Muscle layer of colon (tissue), 2 donors: ENCODE measurements around the gene FAM120AOS.

Source experiments
- H3K27ac ChIP-seq: one replicate; pipeline ENCODE4 v1.7.0; 2013; ENCODE audit warnings: low read depth, mild to moderate bottlenecking, low read length, moderate library complexity
- H3K27me3 ChIP-seq, 2 donors: one replicate each; pipeline ENCODE4 v1.7.0; 2013; ENCODE audit warnings: low read length in 2 of 2, mild to moderate bottlenecking in 2 of 2; ENCODE audit not compliant: insufficient read depth in 2 of 2, control insufficient read depth in 1 of 2
- H3K36me3 ChIP-seq: one replicate; pipeline ENCODE4 v1.7.0; 2013; ENCODE audit warnings: mild to moderate bottlenecking, low read length; ENCODE audit not compliant: insufficient read depth
- H3K4me1 ChIP-seq: one replicate; pipeline ENCODE4 v1.7.0; 2013; ENCODE audit warnings: mild to moderate bottlenecking, low read length; ENCODE audit not compliant: insufficient read depth
- H3K4me3 ChIP-seq, 2 donors: one replicate each; pipeline ENCODE4 v1.7.0; 2013; ENCODE audit warnings: low read length in 2 of 2, low read depth in 1 of 2, mild to moderate bottlenecking in 1 of 2, moderate library complexity in 1 of 2
- H3K9ac ChIP-seq: one replicate; pipeline ENCODE4 v1.7.0; 2013; ENCODE audit warnings: low read length
- H3K9me3 ChIP-seq: one replicate; pipeline ENCODE4 v1.7.0; 2013; ENCODE audit warnings: mild to moderate bottlenecking, low read length
- donor health status: abdominal sarcoma.
- donor health status: Adenocarcinoma of cecum.

The FAM120AOS gene

DNA sequence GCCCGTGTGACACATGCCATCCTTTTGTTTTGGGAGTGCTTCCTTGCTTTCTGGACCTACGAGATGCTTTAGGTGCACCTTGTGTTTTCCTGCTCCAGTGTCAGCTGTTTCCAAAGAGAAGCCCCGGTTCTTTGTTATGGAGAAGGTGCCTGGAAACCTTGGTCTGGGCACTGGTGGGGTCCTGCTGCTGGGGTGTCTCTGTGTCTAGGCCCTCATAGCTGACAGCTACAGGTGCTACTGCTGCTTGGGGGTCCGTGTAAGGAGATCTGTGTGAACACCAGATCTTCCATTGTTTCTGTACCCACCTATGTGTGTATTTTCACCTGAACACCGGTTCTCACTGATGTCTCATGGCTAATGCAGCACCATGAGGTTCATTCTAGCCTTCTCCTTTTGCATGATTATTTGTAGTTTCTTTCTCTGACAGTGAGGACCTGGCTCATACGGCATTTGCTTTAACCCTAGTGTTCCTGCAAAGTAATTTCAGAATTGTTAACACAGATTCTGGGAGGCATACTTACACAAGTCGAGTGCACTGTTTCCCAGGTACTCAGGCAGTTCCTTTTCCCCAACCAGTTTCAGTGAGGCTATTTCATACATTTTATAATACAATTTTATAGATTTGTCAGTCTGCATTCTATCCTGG, 13.2 kb upstream of the FAM120AOS start:
- no peaks in the 10 kb centered on the region for H3K27me3 ChIP-seq
- H3K4me1 ChIP-seq = peaks cover 60% of the 10 kb centered on the region
- H3K9me3 ChIP-seq = no peaks in the 10 kb centered on the region
- H3K27ac ChIP-seq = no peak overlapping the region
- H3K36me3 ChIP-seq = peaks cover 5% of the 10 kb centered on the region
- no peak overlapping the region for H3K9ac ChIP-seq
- H3K4me3 ChIP-seq = no peak overlapping the region

DNA sequence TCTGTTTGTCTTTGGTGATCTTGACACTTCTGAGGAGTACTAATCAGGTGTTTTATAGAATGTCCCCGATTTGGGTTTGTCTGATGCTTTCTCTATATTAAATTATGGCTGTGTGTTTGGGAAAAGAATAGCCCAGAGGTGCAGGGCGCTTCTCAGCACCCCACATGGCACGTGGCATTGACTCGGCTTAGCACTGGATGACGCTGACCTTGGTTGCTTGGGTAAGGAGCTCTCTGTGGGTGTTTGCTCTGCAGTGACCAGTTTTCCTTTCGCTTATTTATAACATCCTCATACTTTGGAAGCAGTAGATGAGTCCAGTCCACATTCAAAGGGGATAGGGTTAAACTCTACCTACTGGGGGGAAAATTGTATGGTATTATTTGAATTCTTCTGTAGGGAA, 12.5 kb upstream of the FAM120AOS start:
- no peak overlapping the region for H3K4me3 ChIP-seq
- H3K27ac ChIP-seq = no peak overlapping the region
- no peaks in the 10 kb centered on the region for H3K36me3 ChIP-seq
- H3K9me3 ChIP-seq = no peaks in the 10 kb centered on the region
- no peak overlapping the region for H3K9ac ChIP-seq
- H3K4me1 ChIP-seq = peaks cover 60% of the 10 kb centered on the region
- no peaks in the 10 kb centered on the region for H3K27me3 ChIP-seq

DNA sequence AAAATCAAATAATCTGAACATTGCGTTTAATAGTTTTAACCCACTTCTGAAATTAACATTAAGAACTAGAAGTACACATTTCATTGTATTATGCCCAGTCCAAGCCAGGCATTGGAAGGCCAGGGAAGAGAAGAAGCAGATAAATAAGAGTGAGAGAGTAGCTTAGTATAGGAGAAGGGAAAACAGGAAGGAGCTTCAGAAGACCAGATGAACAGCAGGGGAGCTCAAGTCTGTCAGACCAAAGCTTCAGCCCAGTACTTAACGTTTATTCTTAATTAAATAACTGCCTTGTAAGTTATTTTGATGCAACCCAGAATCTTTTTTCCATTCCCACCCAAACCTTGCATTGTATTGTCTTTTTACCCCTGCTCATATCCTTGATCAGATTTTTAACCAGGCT, 11.5 kb upstream of the FAM120AOS start:
- Histone ChIP-seq H3K27me3 (no peaks in the 10 kb centered on the region), H3K4me3 (no peak overlapping the region), H3K9ac (no peak overlapping the region), H3K36me3 (no peaks in the 10 kb centered on the region), H3K27ac (peak overlapping the region; percentile 25), H3K9me3 (no peaks in the 10 kb centered on the region), H3K4me1 (peaks cover 58% of the 10 kb centered on the region)

DNA sequence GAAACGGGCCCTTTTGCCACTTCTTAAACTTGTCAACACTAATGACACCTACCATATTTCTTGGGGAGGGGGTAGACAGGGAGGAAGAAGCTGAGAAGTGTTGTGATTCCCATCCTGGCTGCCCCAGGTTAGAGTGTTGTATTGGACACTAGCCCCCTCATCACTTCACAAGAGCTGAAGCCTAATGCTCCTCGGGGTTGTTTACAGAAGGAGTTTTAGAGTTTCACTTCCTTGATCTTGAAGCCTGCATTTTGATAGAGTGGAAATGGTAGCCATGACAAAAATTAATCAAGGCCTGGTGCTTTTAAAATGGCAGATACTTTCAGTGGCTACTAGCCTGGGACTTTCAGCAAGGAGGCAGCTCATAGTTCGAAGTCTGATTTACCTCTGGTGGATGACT, 11.0 kb upstream of the FAM120AOS start:
- Histone ChIP-seq H3K36me3 (no peaks in the 10 kb centered on the region), H3K4me1 (peaks cover 58% of the 10 kb centered on the region), H3K27me3 (no peaks in the 10 kb centered on the region), H3K9ac (no peak overlapping the region), H3K27ac (peak overlapping the region; percentile 25), H3K4me3 (no peak overlapping the region), H3K9me3 (no peaks in the 10 kb centered on the region)

DNA sequence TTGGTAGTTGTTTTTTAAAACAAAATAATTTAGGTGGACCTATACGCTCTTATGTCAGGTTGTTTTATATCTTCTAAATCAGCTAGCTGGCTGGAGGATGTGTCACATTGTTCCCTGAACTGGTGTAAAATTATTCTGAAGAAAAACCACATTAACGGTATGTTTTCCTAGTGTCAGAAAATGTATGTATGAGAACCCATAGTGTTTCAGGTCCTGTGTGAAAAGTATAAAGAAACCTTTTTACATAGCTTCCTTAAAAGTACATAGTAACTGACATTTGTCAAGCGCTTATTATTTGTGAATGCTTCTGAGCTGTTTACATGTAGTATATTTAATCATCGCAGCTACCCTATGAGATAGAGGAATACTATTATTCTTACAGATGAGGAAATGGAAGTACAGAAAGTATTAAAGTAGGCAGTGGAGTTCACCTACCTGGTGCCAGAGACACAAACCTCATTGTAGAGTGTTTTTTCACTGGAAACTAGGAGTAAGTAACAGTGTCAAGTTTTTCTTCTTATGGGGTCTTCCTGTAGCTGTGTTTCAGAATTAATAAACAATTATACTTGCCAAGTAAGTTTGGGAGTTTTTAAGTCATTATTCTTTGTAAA, 10.4 kb upstream of the FAM120AOS start:
- Histone ChIP-seq H3K9ac (no peak overlapping the region), H3K27me3 (no peaks in the 10 kb centered on the region), H3K36me3 (no peaks in the 10 kb centered on the region), H3K9me3 (no peaks in the 10 kb centered on the region), H3K4me3 (no peak overlapping the region), H3K4me1 (peaks cover 58% of the 10 kb centered on the region), H3K27ac (no peak overlapping the region)

DNA sequence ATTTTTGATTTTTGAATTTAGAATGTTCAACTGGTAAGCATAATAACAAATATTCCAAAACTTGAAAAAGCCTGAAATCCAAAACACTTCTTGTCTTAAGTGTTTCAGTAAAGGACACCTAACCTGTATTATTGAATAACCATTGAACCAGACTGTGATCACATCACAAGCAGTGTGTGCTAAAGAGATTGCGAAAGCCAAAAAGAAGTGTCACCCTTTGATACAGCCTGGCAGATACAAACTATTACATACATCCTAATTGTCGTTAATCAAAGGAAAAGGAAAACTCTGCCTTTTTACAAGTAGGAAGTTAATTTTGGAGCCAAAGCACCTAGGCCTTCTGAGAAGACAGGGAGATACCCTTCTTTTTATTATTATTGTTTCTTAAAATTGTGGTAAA, 8.4 kb upstream of the FAM120AOS start:
- H3K36me3 ChIP-seq = no peaks in the 10 kb centered on the region
- H3K4me3 ChIP-seq = no peak overlapping the region
- H3K27me3 ChIP-seq = no peaks in the 10 kb centered on the region
- H3K9ac ChIP-seq = no peak overlapping the region
- H3K9me3 ChIP-seq = no peaks in the 10 kb centered on the region
- peaks cover 44% of the 10 kb centered on the region for H3K4me1 ChIP-seq
- no peak overlapping the region for H3K27ac ChIP-seq

DNA sequence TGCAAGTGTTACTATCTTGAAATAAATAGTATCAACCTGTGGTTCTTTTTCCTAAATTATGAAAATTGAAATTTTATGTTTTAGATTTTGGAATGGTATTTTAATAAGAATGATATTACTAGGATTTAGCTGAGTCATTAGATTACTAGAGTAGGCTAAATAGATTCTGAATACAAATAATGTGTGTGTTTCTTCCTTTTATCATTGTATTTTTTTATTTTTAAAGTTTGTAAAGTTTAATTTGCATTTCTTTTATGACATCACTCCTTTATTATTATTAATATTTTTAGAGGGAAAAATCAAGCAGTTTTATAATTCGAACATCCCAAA, 8.0 kb upstream of the FAM120AOS start:
- H3K36me3 ChIP-seq = no peaks in the 10 kb centered on the region
- H3K4me3 ChIP-seq = no peak overlapping the region
- no peak overlapping the region for H3K9ac ChIP-seq
- H3K4me1 ChIP-seq = peaks cover 41% of the 10 kb centered on the region
- H3K27ac ChIP-seq = no peak overlapping the region
- H3K27me3 ChIP-seq = no peaks in the 10 kb centered on the region
- no peaks in the 10 kb centered on the region for H3K9me3 ChIP-seq

DNA sequence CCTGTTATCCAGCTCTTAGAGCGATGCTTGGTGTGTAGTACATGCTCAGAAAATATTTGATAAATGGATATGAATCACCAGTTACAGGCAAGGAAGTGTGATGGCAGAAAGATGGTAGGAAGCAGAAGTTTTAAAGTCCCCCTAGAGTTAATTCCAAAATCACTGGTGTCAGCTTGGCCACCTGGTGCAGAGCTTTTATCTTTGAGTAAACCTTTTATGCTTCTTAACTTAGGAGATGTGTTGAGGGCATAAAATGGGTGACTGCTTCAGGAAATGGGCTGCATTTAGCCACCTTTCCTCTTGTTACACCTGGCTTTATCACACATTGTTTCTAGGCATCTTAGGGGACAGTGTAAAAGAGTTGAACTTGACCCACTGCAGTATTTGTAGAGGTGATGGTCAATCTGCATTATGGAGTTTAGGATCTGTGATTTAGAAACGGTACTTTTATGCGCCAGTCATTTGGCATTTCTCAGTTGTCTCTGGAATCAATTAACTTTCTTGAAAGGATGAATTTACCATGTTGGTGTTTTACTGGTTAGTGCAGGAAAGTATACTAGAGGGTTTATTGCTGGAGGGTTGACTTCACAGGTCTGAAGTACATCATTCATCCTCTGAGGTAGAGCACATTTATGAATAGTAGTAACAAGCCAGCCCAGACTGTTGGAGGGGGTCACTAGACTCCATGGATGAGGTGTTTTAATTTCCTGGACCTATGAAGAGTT, 7.5 kb upstream of the FAM120AOS start:
- Histone ChIP-seq H3K36me3 (no peaks in the 10 kb centered on the region), H3K4me3 (no peak overlapping the region), H3K27ac (no peak overlapping the region), H3K4me1 (peaks cover 41% of the 10 kb centered on the region), H3K9ac (no peak overlapping the region), H3K9me3 (no peaks in the 10 kb centered on the region), H3K27me3 (no peaks in the 10 kb centered on the region)

DNA sequence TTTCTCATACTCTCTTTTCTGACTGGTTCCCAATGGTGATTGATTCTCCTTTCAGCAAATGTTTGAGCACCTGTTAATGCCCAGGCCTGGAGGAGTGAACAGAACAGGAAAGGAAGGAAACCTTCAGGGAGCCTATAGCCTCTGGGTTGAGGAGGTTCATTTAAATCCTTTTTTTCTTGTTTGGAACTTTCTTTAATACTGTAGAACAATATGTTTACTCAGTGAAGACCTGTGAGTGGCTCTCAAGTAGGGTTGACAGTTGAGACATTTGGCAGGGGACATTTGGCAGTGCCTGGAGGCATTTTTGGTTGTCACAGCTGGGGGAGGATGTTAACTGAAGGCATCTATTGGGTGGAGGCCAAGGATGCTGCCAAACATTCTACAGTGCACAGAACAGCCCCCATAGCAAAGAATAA, 6.1 kb upstream of the FAM120AOS start:
- Histone ChIP-seq H3K4me1 (peaks cover 37% of the 10 kb centered on the region), H3K9me3 (no peaks in the 10 kb centered on the region), H3K9ac (no peak overlapping the region), H3K27me3 (no peaks in the 10 kb centered on the region), H3K36me3 (no peaks in the 10 kb centered on the region), H3K4me3 (no peak overlapping the region), H3K27ac (no peak overlapping the region)

DNA sequence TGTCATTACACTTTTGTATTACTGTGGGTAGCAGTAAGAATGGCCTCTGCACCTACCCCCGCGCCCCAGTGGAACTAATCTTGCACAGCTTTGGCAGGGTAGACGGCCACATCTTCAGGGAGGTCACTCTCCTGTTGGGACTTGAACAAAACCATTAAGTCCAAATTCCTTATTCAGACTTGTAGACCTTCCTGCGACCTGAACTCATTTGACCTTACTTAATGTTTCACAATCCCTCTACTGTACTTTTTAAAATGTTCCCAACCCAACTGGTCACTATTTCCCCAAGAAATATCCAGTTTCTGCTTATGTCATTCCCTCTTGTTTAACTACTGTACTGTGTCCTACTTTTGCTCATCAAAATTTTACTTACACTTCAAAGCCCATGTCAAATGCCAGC, 5.3 kb upstream of the FAM120AOS start:
- H3K9ac ChIP-seq = no peak overlapping the region
- H3K4me1 ChIP-seq = peaks cover 36% of the 10 kb centered on the region
- no peaks in the 10 kb centered on the region for H3K36me3 ChIP-seq
- no peaks in the 10 kb centered on the region for H3K27me3 ChIP-seq
- H3K27ac ChIP-seq = no peak overlapping the region
- no peak overlapping the region for H3K4me3 ChIP-seq
- no peaks in the 10 kb centered on the region for H3K9me3 ChIP-seq

DNA sequence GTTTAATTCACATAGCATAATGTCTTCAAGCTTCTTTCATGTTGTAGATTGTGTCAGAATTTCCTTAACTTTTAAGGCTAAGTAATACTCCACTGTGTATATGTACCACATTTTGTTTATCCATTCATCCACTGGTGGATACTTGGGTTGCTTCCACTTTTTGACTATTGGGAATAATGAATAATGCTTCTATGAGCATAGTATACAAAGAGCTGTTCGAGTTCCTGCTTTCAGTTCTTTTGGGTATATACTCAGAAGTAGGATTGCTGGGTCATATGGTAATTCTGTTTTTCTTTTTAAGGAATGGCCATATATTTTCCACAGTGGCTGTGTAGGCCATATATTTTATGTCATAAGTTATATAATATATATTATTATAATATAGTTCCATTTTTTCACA, 3.6 kb upstream of the FAM120AOS start:
- no peaks in the 10 kb centered on the region for H3K27me3 ChIP-seq
- H3K4me3 ChIP-seq = no peak overlapping the region
- H3K27ac ChIP-seq = no peak overlapping the region
- no peak overlapping the region for H3K9ac ChIP-seq
- H3K9me3 ChIP-seq = no peaks in the 10 kb centered on the region
- no peaks in the 10 kb centered on the region for H3K36me3 ChIP-seq
- peaks cover 36% of the 10 kb centered on the region for H3K4me1 ChIP-seq

DNA sequence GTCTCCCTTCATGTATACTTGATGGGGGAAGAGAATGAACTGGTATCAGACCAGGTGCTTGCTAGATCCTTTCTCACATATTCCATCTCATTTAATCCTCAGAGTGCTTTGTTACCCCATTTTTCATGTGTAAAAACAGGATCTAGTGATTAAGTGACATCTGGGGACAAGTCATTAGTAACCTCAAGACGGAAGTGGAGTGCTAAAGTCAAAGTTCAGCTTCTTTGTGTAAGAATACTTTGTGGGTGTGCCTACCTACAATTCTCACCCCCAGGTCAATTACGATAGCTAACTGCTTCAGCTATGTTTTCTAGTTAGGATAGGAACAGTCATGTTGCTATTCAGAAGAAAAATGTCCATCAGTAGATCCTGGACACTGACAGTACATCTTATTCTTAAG, 3.1 kb upstream of the FAM120AOS start:
- peaks cover 36% of the 10 kb centered on the region for H3K4me1 ChIP-seq
- no peak overlapping the region for H3K9ac ChIP-seq

More for the DNA sequence above, 3.1 kb upstream of the FAM120AOS start:
- no peak overlapping the region for H3K4me3 ChIP-seq
- H3K27ac ChIP-seq = no peak overlapping the region
- H3K36me3 ChIP-seq = no peaks in the 10 kb centered on the region
- no peaks in the 10 kb centered on the region for H3K9me3 ChIP-seq
- no peaks in the 10 kb centered on the region for H3K27me3 ChIP-seq
